ENCODE data around the gene CEP70.

CEP70 gene

GRCh38 chr3:138467931-138468330 lies 126.1 kb downstream of the CEP70 start:
- H3K4me1 ChIP-seq (ENCODE audit: insufficient read depth, low read length) = no peaks in the 10 kb centered on the region
- H3K27me3 ChIP-seq (ENCODE audit: insufficient read depth, low read length) = no peaks in the 10 kb centered on the region
- peaks cover 10% of the 10 kb centered on the region for H3K36me3 ChIP-seq (ENCODE audit: insufficient read depth, low read depth, low read length)
- no peaks in the 10 kb centered on the region for H3K9me3 ChIP-seq (ENCODE audit: insufficient read depth, low read depth, low read length)
- no peak overlapping the region for H3K9ac ChIP-seq (ENCODE audit: low read depth, low read length)
- no peak overlapping the region for H3K4me3 ChIP-seq (ENCODE audit: low read length)
- no peak overlapping the region for H3K27ac ChIP-seq (ENCODE audit: low read length)

GRCh38 chr3:138465925-138466324 lies 128.1 kb downstream of the CEP70 start:
- Histone ChIP-seq H3K27ac (ENCODE audit: low read length) (no peak overlapping the region), H3K9me3 (ENCODE audit: insufficient read depth, low read depth, low read length) (no peaks in the 10 kb centered on the region), H3K9ac (ENCODE audit: low read depth, low read length) (no peak overlapping the region), H3K27me3 (ENCODE audit: insufficient read depth, low read length) (no peaks in the 10 kb centered on the region), H3K4me3 (ENCODE audit: low read length) (no peak overlapping the region), H3K4me1 (ENCODE audit: insufficient read depth, low read length) (no peaks in the 10 kb centered on the region), H3K36me3 (ENCODE audit: insufficient read depth, low read depth, low read length) (peaks cover 10% of the 10 kb centered on the region)

DNA sequence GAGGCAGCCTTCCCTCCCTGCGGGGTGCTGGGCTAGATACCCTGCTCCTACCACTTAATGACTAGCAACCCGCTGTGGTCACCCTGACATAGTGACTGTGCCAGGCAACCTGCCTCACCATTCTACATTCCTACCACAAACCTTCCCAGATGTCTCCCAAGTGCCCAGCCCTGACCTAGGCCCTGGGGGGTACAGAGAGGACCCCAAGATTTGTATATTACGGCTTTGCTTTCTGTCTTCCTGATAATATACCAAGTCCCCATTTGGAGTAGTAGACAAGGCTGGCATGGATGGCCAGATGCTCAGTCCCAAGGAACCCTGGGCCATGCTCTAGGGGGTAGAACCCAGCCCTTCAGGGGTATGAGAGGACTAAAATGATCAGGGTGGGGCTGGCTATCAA lies 128.6 kb downstream of the CEP70 start:
- H3K36me3 ChIP-seq (ENCODE audit: insufficient read depth, low read depth, low read length) = peaks cover 10% of the 10 kb centered on the region
- no peak overlapping the region for H3K9ac ChIP-seq (ENCODE audit: low read depth, low read length)
- H3K27me3 ChIP-seq (ENCODE audit: insufficient read depth, low read length) = no peaks in the 10 kb centered on the region
- H3K4me3 ChIP-seq (ENCODE audit: low read length) = no peak overlapping the region
- no peaks in the 10 kb centered on the region for H3K9me3 ChIP-seq (ENCODE audit: insufficient read depth, low read depth, low read length)
- no peaks in the 10 kb centered on the region for H3K4me1 ChIP-seq (ENCODE audit: insufficient read depth, low read length)
- H3K27ac ChIP-seq (ENCODE audit: low read length) = no peak overlapping the region

DNA sequence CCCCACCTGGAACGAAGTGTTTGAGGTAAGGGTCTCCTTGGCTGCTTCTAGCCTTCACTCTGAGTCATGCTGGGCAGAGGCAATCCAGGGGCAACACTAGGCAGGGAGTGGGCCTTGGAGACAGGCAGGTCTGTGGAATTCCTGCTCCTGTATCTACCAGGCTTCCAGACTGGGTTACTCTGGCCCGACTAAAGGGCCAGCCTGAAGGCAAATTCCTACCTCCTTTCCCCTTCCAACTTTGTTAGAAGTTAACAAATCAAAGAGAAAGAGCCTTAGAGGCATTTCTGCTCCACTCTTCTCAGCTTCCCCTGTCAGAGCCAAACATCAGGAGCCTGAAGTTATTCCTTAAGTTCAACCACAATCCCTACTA lies 129.6 kb downstream of the CEP70 start:
- H3K36me3 ChIP-seq (ENCODE audit: insufficient read depth, low read depth, low read length) = peaks cover 10% of the 10 kb centered on the region
- no peaks in the 10 kb centered on the region for H3K4me1 ChIP-seq (ENCODE audit: insufficient read depth, low read length)
- no peak overlapping the region for H3K9ac ChIP-seq (ENCODE audit: low read depth, low read length)
- no peak overlapping the region for H3K27ac ChIP-seq (ENCODE audit: low read length)
- H3K9me3 ChIP-seq (ENCODE audit: insufficient read depth, low read depth, low read length) = no peaks in the 10 kb centered on the region
- no peaks in the 10 kb centered on the region for H3K27me3 ChIP-seq (ENCODE audit: insufficient read depth, low read length)
- no peak overlapping the region for H3K4me3 ChIP-seq (ENCODE audit: low read length)

- H3K4me3 ChIP-seq (ENCODE audit: low read length) = no peak overlapping the region
- no peaks in the 10 kb centered on the region for H3K9me3 ChIP-seq (ENCODE audit: insufficient read depth, low read depth, low read length)
- no peaks in the 10 kb centered on the region for H3K4me1 ChIP-seq (ENCODE audit: insufficient read depth, low read length)
- H3K27ac ChIP-seq (ENCODE audit: low read length) = no peak overlapping the region
- no peaks in the 10 kb centered on the region for H3K27me3 ChIP-seq (ENCODE audit: insufficient read depth, low read length)
- H3K9ac ChIP-seq (ENCODE audit: low read depth, low read length) = no peak overlapping the region
- H3K36me3 ChIP-seq (ENCODE audit: insufficient read depth, low read depth, low read length) = peaks cover 9% of the 10 kb centered on the region
Observed at GRCh38 chr3:138463724-138464490, 130.2 kb downstream of the CEP70 start.

- H3K9me3 ChIP-seq (ENCODE audit: insufficient read depth, low read depth, low read length) = no peaks in the 10 kb centered on the region
- peaks cover 3% of the 10 kb centered on the region; the same call in 1 of the 2 replicates for H3K36me3 ChIP-seq (ENCODE audit: insufficient read depth, low read depth, low read length)
- no peak overlapping the region for H3K4me3 ChIP-seq (ENCODE audit: low read length)
- no peaks in the 10 kb centered on the region for H3K27me3 ChIP-seq (ENCODE audit: insufficient read depth, low read length)
- H3K9ac ChIP-seq (ENCODE audit: low read depth, low read length) = no peak overlapping the region
- H3K27ac ChIP-seq (ENCODE audit: low read length) = no peak overlapping the region
- no peaks in the 10 kb centered on the region; the same call in 1 of the 2 replicates for H3K4me1 ChIP-seq (ENCODE audit: insufficient read depth, low read length)
Observed at GRCh38 chr3:138461896-138462295, 132.2 kb downstream of the CEP70 start.

GRCh38 chr3:138461246-138461645 lies 132.8 kb downstream of the CEP70 start:
- no peak overlapping the region for H3K9ac ChIP-seq (ENCODE audit: low read depth, low read length)
- no peak overlapping the region for H3K27ac ChIP-seq (ENCODE audit: low read length)
- H3K27me3 ChIP-seq (ENCODE audit: insufficient read depth, low read length) = no peaks in the 10 kb centered on the region
- peaks cover 3% of the 10 kb centered on the region; the same call in 1 of the 2 replicates for H3K36me3 ChIP-seq (ENCODE audit: insufficient read depth, low read depth, low read length)
- H3K4me1 ChIP-seq (ENCODE audit: insufficient read depth, low read length) = no peaks in the 10 kb centered on the region; the same call in 1 of the 2 replicates
- H3K4me3 ChIP-seq (ENCODE audit: low read length) = no peak overlapping the region
- H3K9me3 ChIP-seq (ENCODE audit: insufficient read depth, low read depth, low read length) = no peaks in the 10 kb centered on the region

DNA sequence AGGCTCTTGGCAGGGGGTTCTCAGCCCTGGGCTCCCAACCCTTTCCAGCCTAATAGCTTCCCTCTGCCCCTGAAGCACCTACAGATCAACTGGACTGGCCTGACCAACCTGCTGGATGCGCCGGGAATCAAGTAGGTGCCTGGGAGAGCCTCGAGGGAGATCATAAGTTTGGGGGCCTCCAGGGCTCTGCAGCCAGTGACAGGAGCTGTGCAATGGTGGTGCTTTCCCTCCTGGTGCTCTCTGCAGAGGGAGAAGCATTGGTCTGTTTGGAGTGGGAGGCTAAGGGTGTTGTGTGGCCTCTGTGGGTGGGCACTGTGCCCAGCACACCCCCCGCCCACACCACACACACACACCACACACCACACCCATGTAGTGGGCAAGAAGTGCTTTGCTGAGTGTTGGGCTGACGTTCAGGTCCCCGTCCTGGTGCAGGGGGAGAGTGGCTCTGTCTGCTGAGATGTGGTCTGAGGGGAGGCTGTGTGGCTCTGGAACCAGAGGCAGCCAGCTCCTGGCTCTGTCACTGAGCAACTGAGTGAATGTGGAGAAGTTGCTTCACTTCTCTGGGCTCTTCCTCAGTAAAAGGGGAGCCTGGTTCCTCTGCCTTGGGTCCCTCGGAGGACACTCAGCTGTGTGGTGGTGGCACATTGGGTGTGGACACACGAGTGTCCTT lies 133.4 kb downstream of the CEP70 start:
- Histone ChIP-seq H3K27ac (ENCODE audit: low read length) (no peak overlapping the region), H3K4me3 (ENCODE audit: low read length) (no peak overlapping the region), H3K27me3 (ENCODE audit: insufficient read depth, low read length) (no peaks in the 10 kb centered on the region), H3K36me3 (ENCODE audit: insufficient read depth, low read depth, low read length) (peaks cover 3% of the 10 kb centered on the region; the same call in 1 of the 2 replicates), H3K4me1 (ENCODE audit: insufficient read depth, low read length) (no peaks in the 10 kb centered on the region; the same call in 1 of the 2 replicates), H3K9ac (ENCODE audit: low read depth, low read length) (no peak overlapping the region), H3K9me3 (ENCODE audit: insufficient read depth, low read depth, low read length) (no peaks in the 10 kb centered on the region)

- Histone ChIP-seq H3K4me1 (ENCODE audit: insufficient read depth, low read length) (no peaks in the 10 kb centered on the region; the same call in 1 of the 2 replicates), H3K27ac (ENCODE audit: low read length) (no peak overlapping the region), H3K36me3 (ENCODE audit: insufficient read depth, low read depth, low read length) (peaks cover 3% of the 10 kb centered on the region; the same call in 1 of the 2 replicates), H3K27me3 (ENCODE audit: insufficient read depth, low read length) (no peaks in the 10 kb centered on the region), H3K9ac (ENCODE audit: low read depth, low read length) (no peak overlapping the region), H3K9me3 (ENCODE audit: insufficient read depth, low read depth, low read length) (no peaks in the 10 kb centered on the region), H3K4me3 (ENCODE audit: low read length) (no peak overlapping the region)
Observed at GRCh38 chr3:138459619-138460535, 134.2 kb downstream of the CEP70 start.

GRCh38 chr3:138458774-138459499 lies 135.1 kb downstream of the CEP70 start:
- H3K27ac ChIP-seq (ENCODE audit: low read length) = no peak overlapping the region
- no peaks in the 10 kb centered on the region; the same call in 1 of the 2 replicates for H3K4me1 ChIP-seq (ENCODE audit: insufficient read depth, low read length)
- no peak overlapping the region for H3K4me3 ChIP-seq (ENCODE audit: low read length)
- no peaks in the 10 kb centered on the region for H3K27me3 ChIP-seq (ENCODE audit: insufficient read depth, low read length)
- H3K36me3 ChIP-seq (ENCODE audit: insufficient read depth, low read depth, low read length) = peaks cover 3% of the 10 kb centered on the region; the same call in 1 of the 2 replicates
- no peaks in the 10 kb centered on the region for H3K9me3 ChIP-seq (ENCODE audit: insufficient read depth, low read depth, low read length)
- H3K9ac ChIP-seq (ENCODE audit: low read depth, low read length) = no peak overlapping the region
